Activated T-helper 2 cell treated with anti-CD3 and anti-CD28 coated beads, Interferon-gamma antibody, Interleukin-2, Interleukin-4, amounts not matched to agents 10 μg/mL and 5 μg/mL and 100 μg/mL, durations not matched to agents 14 hours and 24 hours and 36 hours (primary cell): ENCODE results near the gene IGSF21. TPM values are rescaled to one million over a fixed set of nuclear protein-coding genes. Genes with fewer than 3 reads are reported as not detected.

Source experiments
- DNase-seq: peaks from one replicate; pipeline ENCODE4 v3.0.0; 2021; ENCODE audit warnings: low spot score
- H3K27ac Mint-ChIP-seq: one replicate; pipeline ENCODE4 v1.8.0; 2021; ENCODE audit warnings: mixed read lengths
- H3K27me3 Mint-ChIP-seq: one replicate; pipeline ENCODE4 v1.8.0; 2021; ENCODE audit warnings: low read depth, mixed read lengths
- H3K36me3 Mint-ChIP-seq: one replicate; pipeline ENCODE4 v1.8.0; 2021; ENCODE audit warnings: low read depth, mixed read lengths
- H3K4me1 Mint-ChIP-seq: one replicate; pipeline ENCODE4 v1.8.0; 2021; ENCODE audit warnings: low read depth, mixed read lengths
- H3K4me3 Mint-ChIP-seq: one replicate; pipeline ENCODE4 v1.8.0; 2021; ENCODE audit warnings: low read depth, mild to moderate bottlenecking, moderate library complexity, mixed read lengths
- H3K9me3 Mint-ChIP-seq: one replicate; pipeline ENCODE4 v1.8.0; 2021; ENCODE audit warnings: mixed read lengths
- intact Hi-C: fragments of 100-400 bp; cut with micrococcal nuclease; formaldehyde crosslinking; loops from one replicate; pipeline ENCODE4 v1.15.1; 2023
- total RNA-seq: library from RNA; stranded (reverse); gene quantifications from 2 replicates; pipeline ENCODE4 v1.2.3, GENCODE V29; 2022

IGSF21 gene
- total RNA-seq, 1 donor from 2014 or later: not detected

DNA sequence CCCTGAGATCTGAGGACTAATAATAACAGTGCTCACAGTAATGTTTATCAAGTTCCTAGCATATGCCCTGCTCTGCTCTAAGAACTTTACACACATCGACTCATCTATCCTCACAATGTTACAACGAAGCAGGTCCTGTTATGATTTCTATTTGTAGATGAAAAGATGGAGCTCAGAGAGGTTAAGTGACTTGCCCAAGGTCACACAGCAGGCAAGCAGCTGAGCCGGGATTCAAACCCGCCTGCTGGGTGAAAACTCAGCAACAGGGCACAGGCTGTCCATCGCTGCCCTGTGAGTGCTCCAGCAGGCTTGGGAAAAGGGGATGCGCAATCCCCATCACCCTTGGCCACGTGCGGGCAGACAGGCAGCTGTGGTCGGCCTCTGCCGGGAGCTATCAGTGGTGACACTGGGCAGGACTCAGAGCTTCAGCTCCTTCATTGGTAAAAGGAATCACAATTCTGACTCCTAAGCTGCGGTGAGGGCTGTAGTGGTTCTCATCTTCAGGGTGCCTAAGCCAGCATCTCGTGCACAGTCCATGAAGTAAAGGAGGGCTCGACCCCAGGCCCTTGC, 199.8 kb downstream of the IGSF21 start:
- no peaks in the 10 kb centered on the region for H3K27me3 Mint-ChIP-seq
- no peak for DNase-seq
- H3K27ac Mint-ChIP-seq: no peak overlapping the region
- no peaks in the 10 kb centered on the region for H3K4me1 Mint-ChIP-seq
- H3K9me3 Mint-ChIP-seq: no peaks in the 10 kb centered on the region
- no peaks in the 10 kb centered on the region for H3K36me3 Mint-ChIP-seq
- no peak overlapping the region for H3K4me3 Mint-ChIP-seq
- intact Hi-C loops: no loop called here

DNA sequence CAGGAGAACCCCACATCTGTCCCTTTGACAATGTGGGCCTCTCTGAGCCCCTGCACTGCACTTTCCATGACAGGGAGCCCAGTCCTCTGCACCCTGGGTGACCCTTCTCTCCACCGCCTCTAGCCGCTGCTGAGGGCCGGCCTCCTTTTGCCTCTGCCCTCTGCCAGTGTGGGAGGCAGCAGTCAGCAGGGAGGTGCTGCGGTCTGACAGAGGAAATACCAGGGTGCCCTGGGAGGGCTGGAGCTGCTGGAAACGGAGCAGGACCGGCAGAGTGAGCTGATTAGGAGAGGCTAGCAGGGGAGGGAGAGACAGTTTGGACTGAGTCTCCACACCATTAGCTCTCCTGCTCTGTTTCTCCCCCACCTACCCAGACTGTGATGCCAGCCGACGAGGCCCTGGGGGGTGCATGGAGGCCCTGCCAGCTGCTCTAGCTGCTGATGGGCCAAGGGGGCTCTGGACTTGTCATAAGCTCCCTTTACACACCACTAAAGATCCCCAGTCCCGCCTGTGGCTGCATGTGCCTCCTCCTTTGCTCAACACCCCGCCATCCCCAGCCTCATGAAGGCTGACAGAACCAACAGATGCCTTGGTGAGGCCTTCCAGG, 202.1 kb downstream of the IGSF21 start:
- Mint-ChIP-seq H3K27ac (no peak overlapping the region), H3K27me3 (no peaks in the 10 kb centered on the region), H3K4me1 (no peaks in the 10 kb centered on the region), H3K9me3 (no peaks in the 10 kb centered on the region), H3K36me3 (no peaks in the 10 kb centered on the region), H3K4me3 (no peak overlapping the region)
- DNase-seq: no peak
- intact Hi-C loops: no loop called here

- DNase-seq: no peak
- Mint-ChIP-seq H3K4me1 (no peaks in the 10 kb centered on the region), H3K27ac (no peak overlapping the region), H3K9me3 (no peaks in the 10 kb centered on the region), H3K27me3 (no peaks in the 10 kb centered on the region), H3K36me3 (no peaks in the 10 kb centered on the region), H3K4me3 (no peak overlapping the region)
- intact Hi-C loops: no loop called here
Observed at GRCh38 chr1:18312961-18313360, 205.4 kb downstream of the IGSF21 start.

DNA sequence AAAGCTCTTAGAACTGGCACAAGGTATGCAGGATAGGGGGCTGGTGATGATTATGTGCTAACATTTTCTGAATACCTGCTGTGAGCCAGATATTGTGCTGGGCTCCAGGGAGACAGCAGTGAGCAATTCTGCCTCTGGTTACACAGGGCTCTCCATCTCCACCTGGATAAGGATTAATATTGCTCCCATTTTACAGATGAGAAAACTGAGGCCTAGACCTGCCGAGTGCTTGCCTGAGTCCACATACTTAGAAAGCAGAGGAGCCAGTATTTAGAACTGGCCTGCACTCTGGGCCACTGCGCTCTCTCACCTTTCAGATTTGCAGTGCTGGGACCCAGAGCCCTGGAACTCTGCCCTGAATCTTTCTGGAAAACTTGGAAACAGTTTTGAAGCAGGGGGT, 205.9 kb downstream of the IGSF21 start:
- Mint-ChIP-seq H3K4me3 (no peak overlapping the region), H3K27ac (no peak overlapping the region), H3K9me3 (no peaks in the 10 kb centered on the region), H3K4me1 (no peaks in the 10 kb centered on the region), H3K36me3 (no peaks in the 10 kb centered on the region), H3K27me3 (no peaks in the 10 kb centered on the region)
- intact Hi-C loops: no loop called here
- no peak for DNase-seq

GRCh38 chr1:18314399-18314798, 206.8 kb downstream of the IGSF21 start:
- no peaks in the 10 kb centered on the region for H3K27me3 Mint-ChIP-seq
- no peak for DNase-seq
- H3K36me3 Mint-ChIP-seq: no peaks in the 10 kb centered on the region

DNA sequence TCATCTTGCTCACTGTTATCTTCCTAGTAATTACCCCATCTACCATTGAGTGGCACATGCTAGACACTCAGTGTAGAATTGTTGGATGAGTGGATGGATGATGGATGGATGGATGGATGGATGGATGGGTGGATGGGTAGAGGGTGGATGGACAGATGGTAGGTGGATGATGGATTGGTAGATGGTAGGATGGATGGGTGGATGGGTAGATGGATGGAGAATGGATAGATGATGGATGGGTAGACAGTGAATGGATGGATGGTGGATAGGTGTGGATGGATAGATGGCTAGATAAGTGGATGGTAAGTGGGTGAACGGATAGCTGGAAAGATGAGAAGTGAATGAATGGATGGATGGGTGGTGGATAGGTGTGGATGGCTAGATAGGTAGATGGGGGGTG, 207.9 kb downstream of the IGSF21 start:
- Mint-ChIP-seq H3K27ac (no peak overlapping the region), H3K4me3 (no peak overlapping the region), H3K36me3 (no peaks in the 10 kb centered on the region), H3K4me1 (no peaks in the 10 kb centered on the region), H3K9me3 (no peaks in the 10 kb centered on the region), H3K27me3 (no peaks in the 10 kb centered on the region)
- intact Hi-C loops: no loop called here
- no peak for DNase-seq

More at GRCh38 chr1:18314399-18314798, 206.8 kb downstream of the IGSF21 start:
- Mint-ChIP-seq H3K4me3 (no peak overlapping the region), H3K4me1 (no peaks in the 10 kb centered on the region), H3K9me3 (no peaks in the 10 kb centered on the region), H3K27ac (no peak overlapping the region)
- intact Hi-C loops: no loop called here

GRCh38 chr1:18316764-18317163, 209.2 kb downstream of the IGSF21 start:
- no peak overlapping the region for H3K27ac Mint-ChIP-seq
- DNase-seq: no peak
- no peaks in the 10 kb centered on the region for H3K4me1 Mint-ChIP-seq
- intact Hi-C loops: no loop called here
- H3K27me3 Mint-ChIP-seq: no peaks in the 10 kb centered on the region
- H3K4me3 Mint-ChIP-seq: no peak overlapping the region
- no peaks in the 10 kb centered on the region for H3K36me3 Mint-ChIP-seq
- no peaks in the 10 kb centered on the region for H3K9me3 Mint-ChIP-seq

DNA sequence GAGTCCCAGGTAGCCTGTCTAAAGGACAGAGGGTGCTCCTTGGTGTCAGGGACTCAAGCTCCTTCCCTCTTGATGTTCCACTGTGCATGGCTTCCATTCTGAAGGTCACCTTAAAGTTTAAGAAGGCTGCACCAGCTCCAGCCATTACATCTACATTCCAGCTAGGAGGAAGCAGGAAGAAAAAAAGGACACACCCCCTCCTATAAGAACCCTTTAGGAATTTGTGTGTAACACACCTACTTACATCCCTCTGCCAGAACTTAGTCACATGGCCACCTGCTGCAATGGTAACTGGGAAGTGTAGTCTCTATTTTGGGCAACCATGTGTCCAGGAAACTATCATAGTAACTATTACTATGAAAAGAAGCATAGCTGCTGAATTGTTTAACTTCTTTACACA, 211.5 kb downstream of the IGSF21 start:
- H3K27ac Mint-ChIP-seq: no peak overlapping the region
- no peaks in the 10 kb centered on the region for H3K4me1 Mint-ChIP-seq

GRCh38 chr1:18320051-18320450, 212.5 kb downstream of the IGSF21 start:
- Mint-ChIP-seq H3K4me1 (no peaks in the 10 kb centered on the region), H3K9me3 (no peaks in the 10 kb centered on the region), H3K4me3 (no peak overlapping the region), H3K27ac (no peak overlapping the region), H3K27me3 (no peaks in the 10 kb centered on the region), H3K36me3 (no peaks in the 10 kb centered on the region)
- DNase-seq: no peak
- intact Hi-C loops: no loop called here

More for the DNA sequence above, 211.5 kb downstream of the IGSF21 start:
- no peaks in the 10 kb centered on the region for H3K9me3 Mint-ChIP-seq
- intact Hi-C loops: no loop called here
- no peaks in the 10 kb centered on the region for H3K27me3 Mint-ChIP-seq
- no peak overlapping the region for H3K4me3 Mint-ChIP-seq
- H3K36me3 Mint-ChIP-seq: no peaks in the 10 kb centered on the region
- DNase-seq: no peak

DNA sequence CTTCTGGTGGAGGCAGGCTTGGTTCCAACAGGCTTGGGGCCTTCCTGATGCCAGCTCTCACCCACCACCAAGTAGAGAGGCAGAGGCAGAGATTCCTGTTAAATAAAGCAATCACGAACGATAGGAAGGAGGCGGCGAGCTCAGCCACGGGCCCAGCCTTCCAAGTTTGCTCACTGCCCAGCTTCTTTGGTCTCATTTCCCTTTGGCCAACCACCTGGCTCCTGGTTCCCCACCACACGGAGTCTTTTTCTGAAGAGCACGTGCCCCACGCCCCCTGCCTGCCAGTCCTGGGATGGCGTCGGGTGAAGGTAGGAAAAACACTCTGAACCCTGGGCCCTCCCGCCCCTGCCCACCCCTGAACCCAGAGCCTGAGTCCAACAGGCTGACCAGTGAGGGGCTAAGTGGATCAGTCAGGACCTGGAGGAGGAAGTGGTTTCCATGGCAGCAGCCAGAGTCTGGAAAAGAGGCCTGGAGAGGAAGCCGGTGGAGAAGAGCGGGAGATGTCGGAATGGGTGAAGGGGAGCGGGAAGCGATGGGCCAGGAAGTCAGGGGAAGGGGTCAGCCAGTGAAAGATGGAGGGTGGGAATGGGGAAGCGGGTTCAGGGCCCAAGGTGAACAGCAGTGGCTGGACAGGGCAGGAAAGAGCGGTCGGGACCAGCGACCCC, 214.9 kb downstream of the IGSF21 start:
- intact Hi-C loops: no loop called here
- no peak for DNase-seq
- Mint-ChIP-seq H3K9me3 (no peaks in the 10 kb centered on the region), H3K4me1 (no peaks in the 10 kb centered on the region), H3K27ac (no peak overlapping the region), H3K36me3 (no peaks in the 10 kb centered on the region), H3K4me3 (no peak overlapping the region), H3K27me3 (no peaks in the 10 kb centered on the region)

DNA sequence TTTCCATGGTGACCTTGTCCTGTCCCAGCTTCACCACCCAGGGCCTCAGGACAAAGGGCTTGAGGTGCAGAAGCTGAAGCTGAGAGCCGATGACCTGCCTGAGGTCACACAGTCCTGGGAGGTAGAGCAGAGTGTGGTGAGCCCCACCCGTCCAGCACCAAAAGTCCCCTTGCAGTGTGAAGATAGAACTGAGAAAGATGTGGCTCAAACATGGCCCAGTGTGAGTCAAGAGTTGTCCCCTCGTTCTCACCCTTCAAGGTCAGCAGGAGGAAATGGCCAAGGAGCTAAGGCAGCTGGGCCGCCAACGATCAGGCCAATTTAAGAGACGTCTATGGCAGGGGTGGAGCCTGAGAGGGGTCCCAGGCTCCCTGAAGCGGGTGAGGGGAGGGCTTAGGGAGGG, 215.7 kb downstream of the IGSF21 start:
- Mint-ChIP-seq H3K36me3 (no peaks in the 10 kb centered on the region), H3K4me3 (no peak overlapping the region), H3K4me1 (no peaks in the 10 kb centered on the region), H3K9me3 (no peaks in the 10 kb centered on the region), H3K27ac (no peak overlapping the region), H3K27me3 (no peaks in the 10 kb centered on the region)
- no peak for DNase-seq
- intact Hi-C loops: no loop called here

DNA sequence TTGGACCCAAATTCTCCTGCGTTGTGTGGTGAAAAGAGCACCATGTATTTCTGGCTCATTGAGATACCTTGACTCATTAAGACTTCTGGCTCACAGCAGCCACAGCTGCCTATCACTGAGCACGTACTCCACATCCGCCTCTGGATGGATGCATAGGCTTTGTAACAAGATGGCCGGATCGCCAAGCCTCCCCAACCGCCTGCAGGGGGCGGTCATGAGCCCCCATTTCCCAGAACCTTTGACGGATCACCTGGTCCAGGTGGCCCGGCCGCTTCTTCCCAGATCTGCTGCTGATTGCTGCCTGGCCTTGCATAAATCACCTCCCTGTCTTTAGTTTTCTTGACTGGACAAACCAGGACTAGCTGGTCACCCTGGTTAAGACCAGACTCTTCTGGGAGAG, 216.6 kb downstream of the IGSF21 start:
- no peaks in the 10 kb centered on the region for H3K36me3 Mint-ChIP-seq
- no peak for DNase-seq
- H3K4me1 Mint-ChIP-seq: no peaks in the 10 kb centered on the region
- no peak overlapping the region for H3K4me3 Mint-ChIP-seq
- intact Hi-C loops: no loop called here
- no peaks in the 10 kb centered on the region for H3K9me3 Mint-ChIP-seq
- H3K27me3 Mint-ChIP-seq: no peaks in the 10 kb centered on the region
- H3K27ac Mint-ChIP-seq: no peak overlapping the region

DNA sequence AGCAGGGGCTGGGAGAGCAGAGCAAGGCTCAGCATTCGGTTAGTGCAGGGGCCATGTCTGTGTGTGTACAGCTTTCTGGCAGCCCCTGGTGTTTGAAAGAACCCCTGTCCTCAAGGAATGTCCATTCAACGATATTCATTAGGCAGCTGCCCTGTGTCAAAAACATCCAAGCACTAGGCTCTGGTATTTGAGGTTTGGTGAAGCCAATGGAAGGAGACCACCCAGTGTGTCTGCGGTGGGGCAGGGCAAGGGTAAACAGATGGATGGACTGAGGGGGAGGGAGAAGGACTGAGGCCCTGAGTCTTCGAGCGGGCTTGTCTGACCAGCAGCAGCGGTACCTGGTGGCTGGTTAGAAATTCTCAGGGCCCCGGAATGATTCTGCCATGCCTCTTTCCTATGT, 217.5 kb downstream of the IGSF21 start:
- H3K27ac Mint-ChIP-seq: no peak overlapping the region
- H3K4me3 Mint-ChIP-seq: no peak overlapping the region
- intact Hi-C loops: no loop called here
- H3K4me1 Mint-ChIP-seq: no peaks in the 10 kb centered on the region
- no peaks in the 10 kb centered on the region for H3K36me3 Mint-ChIP-seq
- no peaks in the 10 kb centered on the region for H3K9me3 Mint-ChIP-seq
- no peak for DNase-seq
- no peaks in the 10 kb centered on the region for H3K27me3 Mint-ChIP-seq
